ENCODE data around the gene ARMC7. TPM values are rescaled to one million over a fixed set of nuclear protein-coding genes. Genes with fewer than 3 reads are reported as not detected.
"Not testable (repeated sequence)": the region's sequence is repeated elsewhere in the genome, so short reads cannot be mapped to it uniquely, and the experiment has no call there.

The ARMC7 gene
- polyA plus RNA-seq, 1 donor from 2014 or later = 3.7 TPM

GRCh38 chr17:75133001-75133400, 23.2 kb downstream of the ARMC7 start:
- H2AFZ ChIP-seq (ENCODE audit: low read depth, low read length) = no peak overlapping the region
- no peaks in the 10 kb centered on the region for H3K9me3 ChIP-seq (ENCODE audit: low read length)
- H3K36me3 ChIP-seq (ENCODE audit: insufficient read depth, low read length) = no peaks in the 10 kb centered on the region
- no peaks in the 10 kb centered on the region for H3K27me3 ChIP-seq (ENCODE audit: insufficient read depth, low read depth, low read length)
- H3K9me2 ChIP-seq (ENCODE audit: insufficient read depth, low read length) = no peaks in the 10 kb centered on the region
- no peak overlapping the region for H3K4me3 ChIP-seq (ENCODE audit: low read length)
- H3F3A ChIP-seq (ENCODE audit: insufficient read depth, low read length, poor library complexity, severe bottlenecking) = no peaks in the 10 kb centered on the region
- peaks cover 18% of the 10 kb centered on the region for H4K20me1 ChIP-seq (ENCODE audit: insufficient read depth)
- H3K27ac ChIP-seq (ENCODE audit: low read length) = no peak overlapping the region
- TF ChIP-seq RAD21 (conservative IDR thresholded peaks at IDR 0.05) (no peak), POLR2AphosphoS5 (IDR thresholded peaks at IDR 0.05) (peak; percentile 26)
- no peak overlapping the region for H3K4me2 ChIP-seq (ENCODE audit: low read length)
- no peak overlapping the region for H3K9ac ChIP-seq (ENCODE audit: low read length)
- no peaks in the 10 kb centered on the region for H3K79me2 ChIP-seq (replicated peaks; ENCODE audit: insufficient read depth, low read length)

- H2AFZ ChIP-seq (ENCODE audit: low read depth, low read length); H3K9me3 ChIP-seq (ENCODE audit: low read length); H3K4me2 ChIP-seq (ENCODE audit: low read length); H3K9me2 ChIP-seq (ENCODE audit: insufficient read depth, low read length); H3K79me2 ChIP-seq (replicated peaks; ENCODE audit: insufficient read depth, low read length); H3K27me3 ChIP-seq (ENCODE audit: insufficient read depth, low read depth, low read length); H3K9ac ChIP-seq (ENCODE audit: low read length); H3F3A ChIP-seq (ENCODE audit: insufficient read depth, low read length, poor library complexity, severe bottlenecking); H3K4me3 ChIP-seq (ENCODE audit: low read length); H3K36me3 ChIP-seq (ENCODE audit: insufficient read depth, low read length); H3K27ac ChIP-seq (ENCODE audit: low read length): not testable (repeated sequence)
- peak; percentile 10 for TF ChIP-seq POLR2AphosphoS5 (IDR thresholded peaks at IDR 0.05)
- peaks cover 23% of the 10 kb centered on the region for H4K20me1 ChIP-seq (ENCODE audit: insufficient read depth)
These were observed 24.0 kb downstream of the ARMC7 start for GRCh38 chr17:75133607-75134347.

GRCh38 chr17:75135452-75135851, 25.7 kb downstream of the ARMC7 start:
- H3K9ac ChIP-seq (ENCODE audit: low read length) = no peak overlapping the region
- peaks cover 4% of the 10 kb centered on the region for H3K36me3 ChIP-seq (ENCODE audit: insufficient read depth, low read length)
- H3K27ac ChIP-seq (ENCODE audit: low read length) = no peak overlapping the region

More at GRCh38 chr17:75135452-75135851, 25.7 kb downstream of the ARMC7 start:
- no peak overlapping the region for H3K4me2 ChIP-seq (ENCODE audit: low read length)
- H3K27me3 ChIP-seq (ENCODE audit: insufficient read depth, low read depth, low read length) = no peaks in the 10 kb centered on the region
- H4K20me1 ChIP-seq (ENCODE audit: insufficient read depth) = peaks cover 29% of the 10 kb centered on the region
- H3K9me2 ChIP-seq (ENCODE audit: insufficient read depth, low read length) = no peaks in the 10 kb centered on the region
- TF ChIP-seq POLR2AphosphoS5 (IDR thresholded peaks at IDR 0.05) (no peak), EZH2 (IDR thresholded peaks at IDR 0.05; ENCODE audit: borderline replicate concordance, insufficient read depth, low read length, poor library complexity, severe bottlenecking) (no peak), SMC3 (conservative IDR thresholded peaks at IDR 0.05; ENCODE audit: poor library complexity) (no peak), TAF1 (IDR thresholded peaks at IDR 0.05; ENCODE audit: low read depth) (no peak), RAD21 (conservative IDR thresholded peaks at IDR 0.05) (no peak), REST (IDR thresholded peaks at IDR 0.05; ENCODE audit: borderline replicate concordance) (no peak), MXI1 (conservative IDR thresholded peaks at IDR 0.05; ENCODE audit: poor library complexity, severe bottlenecking) (no peak), EP300 (conservative IDR thresholded peaks at IDR 0.05; ENCODE audit: poor library complexity, severe bottlenecking) (no peak)
- H2AFZ ChIP-seq (ENCODE audit: low read depth, low read length) = no peak overlapping the region
- no peaks in the 10 kb centered on the region for H3K9me3 ChIP-seq (ENCODE audit: low read length)
- peaks cover 16% of the 10 kb centered on the region for H3K79me2 ChIP-seq (replicated peaks; ENCODE audit: insufficient read depth, low read length)
- no peak overlapping the region for H3K4me3 ChIP-seq (ENCODE audit: low read length)
- H3F3A ChIP-seq (ENCODE audit: insufficient read depth, low read length, poor library complexity, severe bottlenecking) = no peaks in the 10 kb centered on the region

Data from neural cell (in vitro differentiated cells).